Ishikawa (cell line): ENCODE results near the gene NAV2.

Source experiments
- EGR1 ChIP-seq: IDR thresholded peaks from 2 replicates; pipeline ENCODE4 v1.6.1; 2012
- EP300 ChIP-seq: IDR thresholded peaks from 2 replicates; pipeline ENCODE4 v1.6.1; 2012; ENCODE audit warnings: borderline replicate concordance

DNA sequence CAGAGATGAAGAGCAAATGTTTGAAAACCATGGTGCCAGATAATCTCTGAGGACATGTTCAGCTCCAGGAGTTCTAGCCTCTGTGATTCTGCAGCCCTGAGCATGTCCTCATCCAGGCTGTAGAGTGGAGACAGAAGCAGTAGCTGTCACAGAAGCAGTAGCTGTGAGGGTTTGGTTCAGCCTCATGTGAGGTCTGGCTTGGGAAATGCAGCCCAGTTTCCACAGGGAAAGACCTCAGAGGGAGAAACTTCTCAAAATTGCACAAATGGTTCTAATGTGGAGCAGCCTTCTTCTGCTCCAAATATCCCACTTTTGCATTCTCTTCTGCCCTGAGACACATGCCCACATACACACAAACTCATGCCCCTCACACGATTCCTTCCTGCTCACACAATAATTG is 399.2 kb downstream of the NAV2 start:
- TF ChIP-seq EP300 (no peak), EGR1 (no peak)
